Measurements from ENCODE around the gene CP. TPM values are rescaled to one million over a fixed set of nuclear protein-coding genes. Genes with fewer than 3 reads are reported as not detected.

The CP gene
- total and polyA plus RNA-seq, 2 of the 13 experiments (the other 11 are each of a cell fraction or from before 2014, with no cell fraction given), result 42.6 to 789 TPM

- TF ChIP-seq SOX6 (IDR thresholded peaks at IDR 0.05) (no peak), SOX6 (CRISPR knock-in tag; IDR thresholded peaks at IDR 0.05) (peak; percentile 79), MBNL3 (CRISPR knock-in tag; conservative IDR thresholded peaks at IDR 0.05) (no peak), FOXM1 (CRISPR knock-in tag; IDR thresholded peaks at IDR 0.05) (no peak), GMEB2 (CRISPR knock-in tag; IDR thresholded peaks at IDR 0.05; ENCODE audit: low read depth) (no peak), POLR2AphosphoS5 (IDR thresholded peaks at IDR 0.05; ENCODE audit: low read depth, low read length) (0 out of 2 replicates have a peak, but pooled peaks have one; percentile 1), NR2F2 (IDR thresholded peaks at IDR 0.05; ENCODE audit: borderline replicate concordance, low read depth) (peak; percentile 74; the same call in 1 of the 2 replicates), PPARG (CRISPR knock-in tag; conservative IDR thresholded peaks at IDR 0.05) (0 out of 2 replicates have a peak, but pooled peaks have one; percentile 26), SNAPC2 (CRISPR knock-in tag; IDR thresholded peaks at IDR 0.05) (no peak), TBL1XR1 (IDR thresholded peaks at IDR 0.05; ENCODE audit: borderline replicate concordance, low read length, partially characterized antibody) (no peak), ZNF160 (CRISPR knock-in tag; IDR thresholded peaks at IDR 0.05) (no peak), MIXL1 (CRISPR knock-in tag; IDR thresholded peaks at IDR 0.05) (peak; percentile 33; the same call in 1 of the 2 replicates), NAIF1 (CRISPR knock-in tag; IDR thresholded peaks at IDR 0.05; ENCODE audit: borderline replicate concordance) (no peak), FOXA1 (IDR thresholded peaks at IDR 0.05) (no peak), FOXA1 (CRISPR knock-in tag; IDR thresholded peaks at IDR 0.05) (no peak), ZNF747 (CRISPR knock-in tag; IDR thresholded peaks at IDR 0.05; ENCODE audit: borderline replicate concordance) (no peak), NR2F1 (CRISPR knock-in tag; IDR thresholded peaks at IDR 0.05) (0 out of 4 replicates have a peak, but pooled peaks of 1 of the 2 experiments have one; percentile 9), ZNF30 (CRISPR knock-in tag; IDR thresholded peaks at IDR 0.05) (no peak), ZNF839 (CRISPR knock-in tag; IDR thresholded peaks at IDR 0.05; ENCODE audit: borderline replicate concordance) (no peak), FOXP1 (IDR thresholded peaks at IDR 0.05) (no peak), FOXP1 (CRISPR knock-in tag; IDR thresholded peaks at IDR 0.05) (peak; percentile 87), ZNF225 (CRISPR knock-in tag; IDR thresholded peaks at IDR 0.05) (no peak), NR2F6 (IDR thresholded peaks at IDR 0.05) (peak; percentile 18; the same call in 1 of the 2 replicates), NR2F6 (CRISPR knock-in tag; IDR thresholded peaks at IDR 0.05) (peak; percentile 41; the same call in 1 of the 2 replicates)
- TF ChIP-seq, protein P1, sequence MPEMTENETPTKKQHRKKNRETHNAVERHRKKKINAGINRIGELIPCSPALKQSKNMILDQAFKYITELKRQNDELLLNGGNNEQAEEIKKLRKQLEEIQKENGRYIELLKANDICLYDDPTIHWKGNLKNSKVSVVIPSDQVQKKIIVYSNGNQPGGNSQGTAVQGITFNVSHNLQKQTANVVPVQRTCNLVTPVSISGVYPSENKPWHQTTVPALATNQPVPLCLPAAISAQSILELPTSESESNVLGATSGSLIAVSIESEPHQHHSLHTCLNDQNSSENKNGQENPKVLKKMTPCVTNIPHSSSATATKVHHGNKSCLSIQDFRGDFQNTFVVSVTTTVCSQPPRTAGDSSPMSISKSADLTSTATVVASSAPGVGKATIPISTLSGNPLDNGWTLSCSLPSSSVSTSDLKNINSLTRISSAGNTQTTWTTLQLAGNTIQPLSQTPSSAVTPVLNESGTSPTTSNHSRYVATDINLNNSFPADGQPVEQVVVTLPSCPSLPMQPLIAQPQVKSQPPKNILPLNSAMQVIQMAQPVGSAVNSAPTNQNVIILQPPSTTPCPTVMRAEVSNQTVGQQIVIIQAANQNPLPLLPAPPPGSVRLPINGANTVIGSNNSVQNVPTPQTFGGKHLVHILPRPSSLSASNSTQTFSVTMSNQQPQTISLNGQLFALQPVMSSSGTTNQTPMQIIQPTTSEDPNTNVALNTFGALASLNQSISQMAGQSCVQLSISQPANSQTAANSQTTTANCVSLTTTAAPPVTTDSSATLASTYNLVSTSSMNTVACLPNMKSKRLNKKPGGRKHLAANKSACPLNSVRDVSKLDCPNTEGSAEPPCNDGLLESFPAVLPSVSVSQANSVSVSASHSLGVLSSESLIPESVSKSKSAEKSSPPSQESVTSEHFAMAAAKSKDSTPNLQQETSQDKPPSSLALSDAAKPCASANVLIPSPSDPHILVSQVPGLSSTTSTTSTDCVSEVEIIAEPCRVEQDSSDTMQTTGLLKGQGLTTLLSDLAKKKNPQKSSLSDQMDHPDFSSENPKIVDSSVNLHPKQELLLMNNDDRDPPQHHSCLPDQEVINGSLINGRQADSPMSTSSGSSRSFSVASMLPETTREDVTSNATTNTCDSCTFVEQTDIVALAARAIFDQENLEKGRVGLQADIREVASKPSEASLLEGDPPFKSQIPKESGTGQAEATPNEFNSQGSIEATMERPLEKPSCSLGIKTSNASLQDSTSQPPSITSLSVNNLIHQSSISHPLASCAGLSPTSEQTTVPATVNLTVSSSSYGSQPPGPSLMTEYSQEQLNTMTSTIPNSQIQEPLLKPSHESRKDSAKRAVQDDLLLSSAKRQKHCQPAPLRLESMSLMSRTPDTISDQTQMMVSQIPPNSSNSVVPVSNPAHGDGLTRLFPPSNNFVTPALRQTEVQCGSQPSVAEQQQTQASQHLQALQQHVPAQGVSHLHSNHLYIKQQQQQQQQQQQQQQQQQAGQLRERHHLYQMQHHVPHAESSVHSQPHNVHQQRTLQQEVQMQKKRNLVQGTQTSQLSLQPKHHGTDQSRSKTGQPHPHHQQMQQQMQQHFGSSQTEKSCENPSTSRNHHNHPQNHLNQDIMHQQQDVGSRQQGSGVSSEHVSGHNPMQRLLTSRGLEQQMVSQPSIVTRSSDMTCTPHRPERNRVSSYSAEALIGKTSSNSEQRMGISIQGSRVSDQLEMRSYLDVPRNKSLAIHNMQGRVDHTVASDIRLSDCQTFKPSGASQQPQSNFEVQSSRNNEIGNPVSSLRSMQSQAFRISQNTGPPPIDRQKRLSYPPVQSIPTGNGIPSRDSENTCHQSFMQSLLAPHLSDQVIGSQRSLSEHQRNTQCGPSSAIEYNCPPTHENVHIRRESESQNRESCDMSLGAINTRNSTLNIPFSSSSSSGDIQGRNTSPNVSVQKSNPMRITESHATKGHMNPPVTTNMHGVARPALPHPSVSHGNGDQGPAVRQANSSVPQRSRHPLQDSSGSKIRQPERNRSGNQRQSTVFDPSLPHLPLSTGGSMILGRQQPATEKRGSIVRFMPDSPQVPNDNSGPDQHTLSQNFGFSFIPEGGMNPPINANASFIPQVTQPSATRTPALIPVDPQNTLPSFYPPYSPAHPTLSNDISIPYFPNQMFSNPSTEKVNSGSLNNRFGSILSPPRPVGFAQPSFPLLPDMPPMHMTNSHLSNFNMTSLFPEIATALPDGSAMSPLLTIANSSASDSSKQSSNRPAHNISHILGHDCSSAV (CRISPR knock-in tag; IDR thresholded peaks at IDR 0.05; ENCODE audit: borderline replicate concordance), result no peak
Measured at GRCh38 chr3:149215515-149215914, 6.1 kb downstream of the CP start (continued).

Measured in HepG2 (cell line).